Osteoblast (primary cell): Measurements from ENCODE around the gene GOLGA8H. TPM values are rescaled to one million over a fixed set of nuclear protein-coding genes. Genes with fewer than 3 reads are reported as not detected.
"Not testable (repeated sequence)": the region's sequence is repeated elsewhere in the genome, so short reads cannot be mapped to it uniquely, and the experiment has no call there.

Experiments used
- DNase-seq: peaks from one replicate; pipeline ENCODE4 v3.0.0; 2011; ENCODE audit warnings: low spot score, mixed read lengths; ENCODE audit not compliant: insufficient read length; ENCODE audit errors: missing footprints
- H2AFZ ChIP-seq: 2 replicates; pipeline ENCODE4 v1.6.0; 2011; ENCODE audit warnings: mild to moderate bottlenecking, low read length
- H3K27ac ChIP-seq: 2 replicates; pipeline ENCODE4 v1.5.1; 2011; ENCODE audit warnings: mild to moderate bottlenecking, low read depth, low read length, moderate library complexity
- H3K27me3 ChIP-seq: 2 replicates; pipeline ENCODE4 v1.6.0; 2012; ENCODE audit warnings: mild to moderate bottlenecking, control low read depth, inconsistent platforms, low read length, moderate library complexity; ENCODE audit not compliant: insufficient read depth
- H3K36me3 ChIP-seq: 2 replicates; pipeline ENCODE4 v1.5.1; 2011; ENCODE audit warnings: mild to moderate bottlenecking, low read length, control low read depth, moderate library complexity; ENCODE audit not compliant: insufficient read depth
- H3K4me1 ChIP-seq: 2 replicates; pipeline ENCODE4 v1.5.1; 2011; ENCODE audit warnings: mild to moderate bottlenecking, low read length, control low read depth, moderate library complexity; ENCODE audit not compliant: insufficient read depth
- H3K4me2 ChIP-seq: 2 replicates; pipeline ENCODE4 v1.6.0; 2011; ENCODE audit warnings: mild to moderate bottlenecking, low read length; ENCODE audit not compliant: insufficient read depth
- H3K4me3 ChIP-seq: fragments of 200-600 bp; sonication (generic); 3 replicates; pipeline ENCODE4 v1.5.1; 2012; ENCODE audit warnings: mild to moderate bottlenecking, low read length, inconsistent platforms; ENCODE audit not compliant: insufficient read depth
- H3K79me2 ChIP-seq: 2 replicates; pipeline ENCODE4 v1.6.0; 2012; ENCODE audit warnings: mild to moderate bottlenecking, low read length, control low read depth, inconsistent platforms; ENCODE audit not compliant: insufficient read depth
- H3K9me3 ChIP-seq: 2 replicates; pipeline ENCODE4 v1.5.1; 2011; ENCODE audit warnings: low read depth, low read length, control low read depth
- H4K20me1 ChIP-seq: 2 replicates; pipeline ENCODE4 v1.6.0; 2012; ENCODE audit warnings: mild to moderate bottlenecking, low read length, control low read depth; ENCODE audit not compliant: insufficient read depth
- total RNA-seq: library from RNA; depleted of rRNA; stranded (reverse); fragments of >200 nt; gene quantifications from 2 replicates; pipeline ENCODE4 v1.2.3, GENCODE V29; 2012

Gene GOLGA8H, protein sequence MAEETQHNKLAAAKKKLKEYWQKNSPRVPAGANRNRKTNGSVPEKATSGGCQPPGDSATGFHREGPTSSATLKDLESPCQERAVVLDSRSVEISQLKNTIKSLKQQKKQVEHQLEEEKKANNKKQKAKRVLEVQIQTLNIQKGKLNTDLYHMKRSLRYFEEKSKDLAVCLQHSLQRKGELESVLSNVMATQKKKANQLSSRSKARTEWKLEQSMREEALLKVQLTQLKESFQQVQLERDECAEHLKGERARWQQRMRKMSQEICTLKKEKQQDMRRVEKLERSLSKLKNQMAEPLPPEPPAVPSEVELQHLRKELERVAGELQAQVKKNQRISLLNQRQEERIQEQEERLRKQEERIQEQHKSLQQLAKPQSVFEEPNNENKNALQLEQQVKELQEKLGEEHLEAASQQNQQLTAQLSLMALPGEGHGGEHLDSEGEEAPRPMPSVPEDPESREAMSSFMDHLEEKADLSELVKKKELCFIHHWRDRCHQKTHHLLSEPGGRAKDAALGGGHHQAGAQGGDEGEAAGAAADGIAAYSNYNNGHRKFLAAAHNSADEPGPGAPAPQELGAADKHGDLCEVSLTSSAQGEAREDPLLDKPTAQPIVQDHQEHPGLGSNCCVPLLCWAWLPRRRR
- total RNA-seq, result under 0.01 TPM in 1 of 2 replicates, not detected in the other

GRCh38 chr15:30603796-30604195 lies at the start of gene GOLGA8H:
Gene GOLGA8H, plus strand, starts transcription at chr15:30604028. Its CDS starts 98 bp downstream, at chr15:30604126.
- DNase-seq, H3K27ac ChIP-seq, H2AFZ ChIP-seq, H3K27me3 ChIP-seq, H3K9me3 ChIP-seq, H3K4me1 ChIP-seq, H4K20me1 ChIP-seq, H3K79me2 ChIP-seq, H3K36me3 ChIP-seq, H3K4me2 ChIP-seq, H3K4me3 ChIP-seq: not testable (repeated sequence)

DNA sequence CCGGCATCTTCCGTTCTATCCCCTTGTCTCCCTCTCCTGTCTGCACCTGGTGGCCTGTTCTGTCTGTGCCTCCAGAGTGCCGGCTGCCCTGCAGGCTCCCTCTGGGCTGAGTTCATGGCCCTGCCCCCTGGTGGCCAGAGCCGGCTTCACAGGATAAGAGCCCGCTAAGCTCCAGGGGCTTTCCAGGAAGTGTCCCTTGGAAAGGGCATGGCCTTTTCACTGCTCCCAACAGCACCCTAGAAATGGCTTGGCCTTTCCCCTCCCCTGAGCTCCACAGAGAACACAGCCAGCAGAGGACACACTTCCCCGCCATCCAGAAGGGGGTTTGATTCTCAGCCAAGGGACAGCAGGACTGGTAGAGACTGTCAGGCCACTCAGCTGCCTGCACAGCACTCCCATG lies 36.9 kb upstream of the GOLGA8H start:
- H3K27me3 ChIP-seq, H3K4me3 ChIP-seq, H3K79me2 ChIP-seq, H3K4me1 ChIP-seq, H3K9me3 ChIP-seq, H4K20me1 ChIP-seq, DNase-seq, H3K27ac ChIP-seq, H2AFZ ChIP-seq, H3K4me2 ChIP-seq, H3K36me3 ChIP-seq: not testable (repeated sequence)

DNA sequence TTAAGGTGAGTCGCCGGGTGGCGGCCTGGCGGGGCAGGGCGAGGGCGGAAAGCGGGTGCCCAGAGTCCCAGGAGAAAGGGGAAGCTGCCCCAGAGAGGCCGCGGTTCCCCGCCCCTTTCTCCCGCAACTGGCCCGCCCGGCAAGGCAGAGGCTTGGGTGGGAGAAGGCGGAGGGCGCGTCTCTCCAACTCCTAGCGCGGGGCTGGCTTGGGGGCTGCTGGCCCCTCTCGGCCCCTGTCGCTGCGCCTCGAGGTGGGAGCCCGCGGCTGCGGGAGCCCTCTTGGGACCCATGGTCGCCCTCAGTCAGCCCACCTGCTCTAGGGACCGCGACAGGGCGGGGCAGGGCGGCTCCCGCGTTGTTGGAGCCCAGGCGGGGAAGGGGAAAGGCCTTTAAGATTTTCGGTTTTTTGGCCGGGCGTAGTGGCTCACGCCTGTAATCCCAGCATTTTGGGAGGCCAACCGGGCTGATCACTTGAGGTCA lies 30.8 kb upstream of the GOLGA8H start:
- not testable (repeated sequence) for H4K20me1 ChIP-seq, H3K36me3 ChIP-seq, DNase-seq, H3K9me3 ChIP-seq, H3K79me2 ChIP-seq, H3K27me3 ChIP-seq, H3K4me3 ChIP-seq, H3K4me1 ChIP-seq, H3K27ac ChIP-seq, H2AFZ ChIP-seq, H3K4me2 ChIP-seq

GRCh38 chr15:30579394-30579970 lies 24.3 kb upstream of the GOLGA8H start:
- not testable (repeated sequence) for H3K79me2 ChIP-seq, H3K4me1 ChIP-seq, H3K27ac ChIP-seq, H2AFZ ChIP-seq, H3K4me3 ChIP-seq, H3K27me3 ChIP-seq, H3K9me3 ChIP-seq, DNase-seq, H3K4me2 ChIP-seq, H4K20me1 ChIP-seq, H3K36me3 ChIP-seq

- H3K36me3 ChIP-seq, DNase-seq, H3K9me3 ChIP-seq, H3K79me2 ChIP-seq, H3K4me1 ChIP-seq, H3K4me3 ChIP-seq, H3K27me3 ChIP-seq, H3K27ac ChIP-seq, H3K4me2 ChIP-seq, H2AFZ ChIP-seq, H4K20me1 ChIP-seq: not testable (repeated sequence)
Observed at GRCh38 chr15:30580716-30581115, 23.1 kb upstream of the GOLGA8H start.

GRCh38 chr15:30598953-30599352 lies 4.9 kb upstream of the GOLGA8H start:
- H3K79me2 ChIP-seq, H4K20me1 ChIP-seq, DNase-seq, H3K27ac ChIP-seq, H3K4me2 ChIP-seq, H3K36me3 ChIP-seq, H3K9me3 ChIP-seq, H3K4me3 ChIP-seq, H3K27me3 ChIP-seq, H2AFZ ChIP-seq, H3K4me1 ChIP-seq: not testable (repeated sequence)

DNA sequence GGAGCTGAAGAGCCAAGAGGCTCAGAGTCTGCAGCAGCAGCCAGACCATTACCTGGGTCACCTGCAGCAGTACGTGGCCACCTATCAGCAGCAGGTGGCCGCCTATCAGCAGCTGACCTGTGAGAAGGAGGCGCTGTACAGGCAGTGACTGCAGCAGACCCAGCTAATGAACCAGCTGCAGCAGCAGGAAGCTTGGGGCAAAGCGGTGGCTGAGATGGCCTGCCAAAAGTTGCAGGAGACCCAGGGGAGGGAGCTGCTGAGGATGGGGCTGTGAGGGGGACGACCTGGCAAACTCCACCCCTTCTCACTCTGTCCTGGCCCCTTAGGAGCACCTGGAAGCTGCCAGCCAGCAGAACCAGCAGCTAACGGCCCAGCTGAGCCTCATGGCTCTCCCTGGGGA lies 8.4 kb downstream of the GOLGA8H start:
- H3K27ac ChIP-seq, H3K9me3 ChIP-seq, H3K79me2 ChIP-seq, H3K36me3 ChIP-seq, DNase-seq, H4K20me1 ChIP-seq, H2AFZ ChIP-seq, H3K4me1 ChIP-seq, H3K4me2 ChIP-seq, H3K27me3 ChIP-seq, H3K4me3 ChIP-seq: not testable (repeated sequence)

DNA sequence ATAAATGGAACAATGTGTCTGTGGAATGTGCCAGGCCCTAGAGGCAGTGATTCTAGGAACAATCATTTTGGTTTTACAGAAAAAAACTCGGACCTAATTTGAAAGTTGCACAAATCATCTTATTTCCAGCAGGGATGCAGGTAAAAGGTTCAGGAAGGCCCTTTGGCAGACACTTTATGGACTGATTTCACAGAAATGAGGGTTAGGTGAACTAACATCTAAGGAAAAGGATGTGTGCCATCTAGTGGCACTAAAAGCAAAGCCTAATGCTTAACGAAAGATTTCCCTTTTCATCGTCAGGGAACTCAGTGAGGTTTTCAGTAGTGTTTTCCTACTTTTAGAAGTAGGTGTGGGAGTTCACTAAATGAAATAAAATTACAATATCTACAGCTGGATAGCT lies 17.5 kb downstream of the GOLGA8H start:
- not testable (repeated sequence) for H3K9me3 ChIP-seq, H3K4me3 ChIP-seq, H3K79me2 ChIP-seq, H3K4me1 ChIP-seq, H3K4me2 ChIP-seq, DNase-seq, H3K27ac ChIP-seq, H2AFZ ChIP-seq, H4K20me1 ChIP-seq, H3K27me3 ChIP-seq, H3K36me3 ChIP-seq
